Breast epithelium (tissue), 4 donors: Measurements from ENCODE around the gene RPIA. TPM values are rescaled to one million over a fixed set of nuclear protein-coding genes. Genes with fewer than 3 reads are reported as not detected.
"Not testable (repeated sequence)": the region's sequence is repeated elsewhere in the genome, so short reads cannot be mapped to it uniquely, and the experiment has no call there.

ENCODE experiments used
- DNase-seq, 2 donors: peaks; one replicate each; pipeline ENCODE4 v3.0.0-alpha.2; 2019; ENCODE audit warnings: low spot score in 2 of 2
- H3K27ac ChIP-seq, 2 donors: fragments of 200-600 bp; sonication (generic) in 1 of 2; one replicate each; pipeline ENCODE4 v1.5.1; 2016 to 2019; ENCODE audit warnings: mild to moderate bottlenecking in 1 of 2
- H3K27me3 ChIP-seq, 2 donors: fragments of 200-600 bp; sonication (generic) in 1 of 2; one replicate each; pipeline versions ENCODE4 v1.5.1 to v1.6.0; 2017 to 2019; ENCODE audit warnings: control low read depth in 1 of 2, mild to moderate bottlenecking in 1 of 2
- H3K36me3 ChIP-seq: fragments of 200-600 bp; one replicate; pipeline ENCODE4 v1.5.1; 2019
- H3K4me1 ChIP-seq, 2 donors: fragments of 200-600 bp; sonication (generic); one replicate each; pipeline ENCODE4 v1.5.1; 2016 to 2019; ENCODE audit warnings: control low read depth in 1 of 2
- H3K4me3 ChIP-seq, 3 donors: fragments of 200-600 bp; sonication (generic); 1 replicate in 2 of 3; 2 replicates in 1 of 3; pipeline ENCODE4 v1.5.1; 2016 to 2019; ENCODE audit warnings: mild to moderate bottlenecking in 3 of 3, moderate library complexity in 2 of 3
- H3K9me3 ChIP-seq, 2 donors: fragments of 200-600 bp; sonication (generic) in 1 of 2; one replicate each; pipeline ENCODE4 v1.5.1; 2016 to 2019; ENCODE audit warnings: control low read depth in 1 of 2
- POLR2A ChIP-seq: fragments of 450-650 bp; IDR thresholded peaks from one replicate; pipeline ENCODE4 v1.6.1; 2016; ENCODE audit warnings: antibody characterized with exemption, mild to moderate bottlenecking, moderate library complexity
- POLR2AphosphoS5 ChIP-seq, 3 donors: sonication (generic); formaldehyde crosslinking; IDR thresholded peaks; one replicate each; pipeline ENCODE4 v1.6.1; 2017; ENCODE audit warnings: antibody characterized with exemption in 3 of 3
- intact Hi-C: fragments of 100-400 bp; cut with DNase I; formaldehyde crosslinking; loops from one replicate; pipeline ENCODE4 v1.15.1; 2023; ENCODE audit warnings: low total_unique reads
- total RNA-seq, 3 donors: library from RNA; depleted of rRNA; stranded (reverse); fragments of >200 nt; gene quantifications; one replicate each; pipeline ENCODE4 v1.1.0, GENCODE V29; 2016
- TF ChIP-seq, protein P1 (sequence below), 3 donors: fragments of 450-650 bp; IDR thresholded peaks; one replicate each; pipeline ENCODE4 v1.5.1; 2016 to 2017; ENCODE audit warnings: antibody characterized with exemption in 3 of 3, mild to moderate bottlenecking in 3 of 3, moderate library complexity in 3 of 3

RPIA gene
- total RNA-seq, 3 donors from 2014 or later, result 9.9 to 15.4 (median 10.4) TPM

DNA sequence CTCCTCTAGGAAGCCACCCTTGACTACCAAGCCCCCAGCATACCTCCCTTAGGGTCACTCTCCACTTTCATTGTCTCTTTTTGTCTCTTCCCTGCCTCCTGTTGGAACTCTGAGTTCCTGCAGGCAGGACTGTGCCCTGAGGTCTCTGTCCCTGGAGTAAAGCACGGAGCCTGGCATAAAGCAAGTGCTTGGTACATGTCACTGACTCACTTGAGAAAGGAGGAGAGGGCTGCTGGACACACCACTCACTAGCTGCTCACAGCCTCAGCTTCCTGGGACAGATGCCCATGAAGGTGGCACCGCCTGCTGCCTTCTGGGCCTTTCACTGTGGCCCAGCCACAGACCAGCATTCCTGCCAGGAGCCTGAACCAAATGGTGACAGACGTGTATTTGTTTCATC lies 64.4 kb downstream of the RPIA start:
- Histone ChIP-seq H3K4me3 (no peak overlapping the region), H3K36me3 (no peaks in the 10 kb centered on the region), H3K4me1 (no peaks in the 10 kb centered on the region), H3K9me3 (peaks cover 23 to 24% of the 10 kb centered on the region in 2 donors), H3K27me3 (no peaks in the 10 kb centered on the region), H3K27ac (peak overlapping the region; percentile 19 to 29)
- DNase-seq, result peak in 1 of 2 donors; percentile 50
- no peak for TF ChIP-seq POLR2A
- TF ChIP-seq, protein P1, sequence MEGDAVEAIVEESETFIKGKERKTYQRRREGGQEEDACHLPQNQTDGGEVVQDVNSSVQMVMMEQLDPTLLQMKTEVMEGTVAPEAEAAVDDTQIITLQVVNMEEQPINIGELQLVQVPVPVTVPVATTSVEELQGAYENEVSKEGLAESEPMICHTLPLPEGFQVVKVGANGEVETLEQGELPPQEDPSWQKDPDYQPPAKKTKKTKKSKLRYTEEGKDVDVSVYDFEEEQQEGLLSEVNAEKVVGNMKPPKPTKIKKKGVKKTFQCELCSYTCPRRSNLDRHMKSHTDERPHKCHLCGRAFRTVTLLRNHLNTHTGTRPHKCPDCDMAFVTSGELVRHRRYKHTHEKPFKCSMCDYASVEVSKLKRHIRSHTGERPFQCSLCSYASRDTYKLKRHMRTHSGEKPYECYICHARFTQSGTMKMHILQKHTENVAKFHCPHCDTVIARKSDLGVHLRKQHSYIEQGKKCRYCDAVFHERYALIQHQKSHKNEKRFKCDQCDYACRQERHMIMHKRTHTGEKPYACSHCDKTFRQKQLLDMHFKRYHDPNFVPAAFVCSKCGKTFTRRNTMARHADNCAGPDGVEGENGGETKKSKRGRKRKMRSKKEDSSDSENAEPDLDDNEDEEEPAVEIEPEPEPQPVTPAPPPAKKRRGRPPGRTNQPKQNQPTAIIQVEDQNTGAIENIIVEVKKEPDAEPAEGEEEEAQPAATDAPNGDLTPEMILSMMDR (IDR thresholded peaks at IDR 0.05), result no peak
- TF ChIP-seq POLR2AphosphoS5 (IDR thresholded peaks at IDR 0.05), result no peak
- intact Hi-C loops, result no loop called here

DNA sequence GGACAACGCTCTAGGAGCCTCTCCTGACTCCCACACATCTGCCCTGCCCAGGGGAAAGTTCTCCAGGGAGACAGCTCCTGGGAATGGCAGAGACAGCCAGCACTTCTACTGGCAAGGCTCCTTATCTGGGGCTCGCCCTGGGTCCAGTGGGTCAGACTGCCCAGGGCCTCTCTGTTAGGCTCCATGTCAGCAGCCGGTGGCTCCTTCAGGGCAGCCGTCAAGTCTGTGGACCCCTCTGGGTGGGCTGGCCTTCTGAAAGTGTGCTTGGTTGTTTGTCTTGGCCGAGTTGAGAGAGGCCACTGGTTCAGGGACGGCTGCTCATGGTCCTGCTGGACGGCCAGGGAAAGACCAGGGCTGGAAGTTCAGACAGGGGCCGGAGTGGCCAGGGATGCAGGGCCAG lies 65.6 kb downstream of the RPIA start:
- intact Hi-C loops, result no loop called here
- no peaks in the 10 kb centered on the region for H3K36me3 ChIP-seq
- H3K27ac ChIP-seq, result no peak overlapping the region
- H3K9me3 ChIP-seq, result peaks cover 23 to 24% of the 10 kb centered on the region in 2 donors
- no peaks in the 10 kb centered on the region for H3K27me3 ChIP-seq
- no peaks in the 10 kb centered on the region for H3K4me1 ChIP-seq
- no peak for DNase-seq
- no peak for TF ChIP-seq POLR2AphosphoS5 (IDR thresholded peaks at IDR 0.05)
- TF ChIP-seq, protein P1 (IDR thresholded peaks at IDR 0.05), result no peak
- TF ChIP-seq POLR2A, result no peak
- H3K4me3 ChIP-seq, result no peak overlapping the region

DNA sequence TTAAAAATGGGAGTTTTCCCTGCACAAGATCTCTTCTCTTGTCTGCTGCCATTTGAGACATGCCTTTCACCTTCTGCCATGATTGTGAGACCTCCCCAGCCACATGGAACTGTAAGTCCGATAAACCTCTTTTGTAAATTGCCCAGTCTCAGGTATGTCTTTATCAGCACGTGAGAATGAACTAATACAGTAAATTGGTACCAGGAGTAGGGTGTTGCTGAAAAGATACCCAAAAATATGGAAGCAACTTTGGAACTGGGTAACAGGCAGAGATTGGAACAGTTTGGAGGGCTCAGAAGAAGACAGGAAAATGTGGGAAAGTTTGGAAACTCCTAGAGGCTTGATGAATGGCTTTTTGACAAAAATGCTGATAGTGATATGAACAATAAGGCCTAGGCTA lies 67.2 kb downstream of the RPIA start:
- intact Hi-C loops, H3K36me3 ChIP-seq, H3K4me1 ChIP-seq, H3K27ac ChIP-seq, H3K4me3 ChIP-seq, H3K27me3 ChIP-seq, DNase-seq: not testable (repeated sequence)
- peaks cover 23 to 24% of the 10 kb centered on the region in 2 donors for H3K9me3 ChIP-seq

DNA sequence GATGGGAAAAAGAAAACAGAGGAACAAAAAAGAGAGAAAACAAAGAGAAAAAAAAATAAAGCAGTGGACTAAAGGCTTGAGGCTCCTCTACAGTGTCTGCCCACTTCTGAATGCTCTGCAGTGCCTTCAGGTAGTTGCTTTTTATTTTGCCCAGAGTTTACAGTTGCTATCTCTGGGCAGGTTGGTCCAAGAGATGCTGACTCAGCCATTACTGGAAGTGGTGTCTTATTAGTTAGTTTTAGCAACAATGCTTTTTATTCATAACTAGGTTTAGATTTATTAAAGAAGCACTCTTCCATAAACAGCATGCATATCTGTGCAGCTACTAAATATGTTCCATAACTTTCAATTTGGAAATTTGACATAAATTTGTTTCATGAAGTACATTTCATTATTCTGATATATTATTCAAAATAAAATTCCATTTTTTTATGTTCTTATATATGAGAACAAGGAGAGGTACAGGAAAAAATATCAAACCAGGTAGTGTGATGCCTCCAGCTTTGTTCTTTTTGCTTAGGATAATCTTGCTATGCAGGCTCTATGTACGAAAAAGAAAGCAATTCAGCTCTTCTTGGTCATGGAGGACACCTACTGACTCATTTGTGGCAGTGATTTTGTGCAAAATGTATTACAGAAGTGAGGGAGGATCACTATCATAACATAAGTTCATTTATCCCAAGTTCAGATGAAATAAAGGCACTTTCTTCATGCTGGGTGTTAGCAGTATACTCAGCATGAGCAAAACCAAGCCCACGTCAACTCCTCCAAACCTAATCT lies 69.5 kb downstream of the RPIA start:
- Histone ChIP-seq H3K9me3 (peaks cover 23 to 24% of the 10 kb centered on the region in 2 donors), H3K27me3 (peaks cover 0 to 17% of the 10 kb centered on the region in 2 donors), H3K36me3 (no peaks in the 10 kb centered on the region), H3K4me3 (no peak overlapping the region), H3K27ac (no peak overlapping the region), H3K4me1 (no peaks in the 10 kb centered on the region)
- intact Hi-C loops, result no loop called here
- no peak for TF ChIP-seq POLR2A
- no peak for TF ChIP-seq POLR2AphosphoS5 (IDR thresholded peaks at IDR 0.05)
- TF ChIP-seq, protein P1 (IDR thresholded peaks at IDR 0.05), result no peak
- DNase-seq, result no peak

DNA sequence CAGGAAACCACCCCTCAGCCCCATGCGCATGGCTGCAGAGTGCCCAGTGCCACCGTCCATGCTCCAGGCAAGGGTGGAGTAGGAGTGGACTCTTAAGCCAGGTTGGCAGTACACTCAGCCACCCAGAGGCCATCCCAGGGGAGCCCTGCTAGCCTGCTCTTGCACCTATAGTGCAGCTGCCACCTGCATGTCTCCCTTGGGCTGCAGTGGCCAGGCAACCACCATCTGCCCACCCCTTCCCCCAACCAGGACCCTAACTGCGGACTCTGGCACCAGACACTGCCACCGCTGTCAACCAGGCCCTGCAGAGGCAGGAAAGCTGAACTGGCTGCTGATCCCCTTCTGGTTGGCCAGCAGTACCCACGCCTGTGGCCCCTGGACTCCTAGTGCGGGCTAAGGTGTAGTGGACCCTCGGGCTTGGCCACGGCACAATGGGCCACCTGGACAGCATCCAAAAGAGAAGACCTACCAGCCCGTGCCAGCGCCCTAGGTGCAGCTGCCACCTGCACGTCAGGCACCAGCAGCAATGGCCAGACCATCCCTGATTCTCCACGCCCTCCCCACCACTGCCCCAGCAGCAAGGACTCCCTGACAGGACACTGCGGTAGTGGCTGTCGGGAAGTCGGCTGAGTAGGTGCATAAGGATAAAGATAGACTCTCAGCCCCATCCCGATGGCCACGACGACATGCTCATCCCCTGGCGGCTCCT lies 72.8 kb downstream of the RPIA start:
- intact Hi-C loops, result no loop called here
- TF ChIP-seq POLR2A, result no peak
- peaks cover 0 to 17% of the 10 kb centered on the region in 2 donors for H3K27me3 ChIP-seq
- no peak overlapping the region for H3K27ac ChIP-seq
- no peaks in the 10 kb centered on the region for H3K36me3 ChIP-seq
- no peak for DNase-seq
- H3K4me1 ChIP-seq, result no peaks in the 10 kb centered on the region
- no peak overlapping the region for H3K4me3 ChIP-seq
- H3K9me3 ChIP-seq, result peaks cover 5 to 8% of the 10 kb centered on the region in 2 donors

DNA sequence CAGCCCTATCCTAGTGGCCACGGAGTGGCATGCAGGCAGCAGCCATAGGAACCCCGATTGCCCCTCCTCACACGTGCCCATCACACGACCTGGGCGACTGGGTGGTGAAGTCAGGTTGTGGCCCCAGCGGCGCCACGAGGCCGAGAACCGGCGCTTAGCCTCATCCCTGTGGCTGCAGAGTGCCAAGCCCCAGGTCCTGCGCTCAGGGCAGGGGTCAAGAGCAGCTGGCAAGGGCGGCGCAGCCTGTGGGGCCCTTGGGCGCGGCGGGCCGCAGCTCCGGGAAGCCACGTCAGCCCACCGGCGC lies 73.3 kb downstream of the RPIA start:
- Histone ChIP-seq H3K9me3 (peaks cover 0 to 3% of the 10 kb centered on the region in 2 donors), H3K36me3 (no peaks in the 10 kb centered on the region), H3K27ac (no peak overlapping the region), H3K4me1 (no peaks in the 10 kb centered on the region), H3K27me3 (peaks cover 0 to 17% of the 10 kb centered on the region in 2 donors), H3K4me3 (peak overlapping the region in 2 of 3 donors; percentile 41 to 64)
- intact Hi-C loops, result no loop called here
- TF ChIP-seq POLR2AphosphoS5 (IDR thresholded peaks at IDR 0.05), result no peak
- TF ChIP-seq POLR2A, result no peak
- TF ChIP-seq, protein P1 (IDR thresholded peaks at IDR 0.05), result no peak
- DNase-seq, result no peak
